Measurements from ENCODE around the gene PRR20A.
"Not testable (repeated sequence)": the region's sequence is repeated elsewhere in the genome, so short reads cannot be mapped to it uniquely, and the experiment has no call there.

- TF ChIP-seq CTCF (conservative IDR thresholded peaks at IDR 0.05 in 1 of 2, IDR thresholded peaks at IDR 0.05 in 1 of 2; ENCODE audit: low read depth in 1 of 2, low read length in 2 of 2); EZH2 (IDR thresholded peaks at IDR 0.05; ENCODE audit: low read length, missing control alignments): not testable (repeated sequence)
Observed at GRCh38 chr13:57140235-57140968, at the start of gene PRR20A.

Measured in fibroblast of lung (primary cell).